ENCODE results near the gene TBC1D13. TPM values are rescaled to one million over a fixed set of nuclear protein-coding genes. Genes with fewer than 3 reads are reported as not detected.

The TBC1D13 gene
- total and polyA plus RNA-seq, 2 of the 13 experiments (the other 11 are each of a cell fraction or from before 2014, with no cell fraction given): 17.9 to 19.7 TPM

- TF ChIP-seq NR0B2 (CRISPR knock-in tag; IDR thresholded peaks at IDR 0.05) (no peak), SNAPC5 (CRISPR knock-in tag; IDR thresholded peaks at IDR 0.05; ENCODE audit: borderline replicate concordance) (no peak), MTA1 (CRISPR knock-in tag; IDR thresholded peaks at IDR 0.05; ENCODE audit: borderline replicate concordance) (no peak), SRF (IDR thresholded peaks at IDR 0.05; ENCODE audit: low read depth, low read length) (no peak), CHCHD3 (CRISPR knock-in tag; IDR thresholded peaks at IDR 0.05) (no peak), EED (CRISPR knock-in tag; IDR thresholded peaks at IDR 0.05) (peak; percentile 31; the same call in 1 of the 2 replicates), ZNF44 (CRISPR knock-in tag; IDR thresholded peaks at IDR 0.05) (no peak), CEBPB (IDR thresholded peaks at IDR 0.05; ENCODE audit: borderline replicate concordance, low read depth, low read length) (no peak), ZNF776 (CRISPR knock-in tag; IDR thresholded peaks at IDR 0.05) (peak; percentile 46; the same call in 1 of the 2 replicates), CENPX (CRISPR knock-in tag; IDR thresholded peaks at IDR 0.05) (no peak), ZNF546 (CRISPR knock-in tag; conservative IDR thresholded peaks at IDR 0.05) (0 out of 2 replicates have a peak, but pooled peaks have one; percentile 41), AGO1 (IDR thresholded peaks at IDR 0.05; ENCODE audit: low read depth, low read length, poor library complexity, severe bottlenecking) (no peak), NCOA1 (CRISPR knock-in tag; IDR thresholded peaks at IDR 0.05) (no peak), THRA (CRISPR knock-in tag; IDR thresholded peaks at IDR 0.05; ENCODE audit: borderline replicate concordance) (no peak), ZNF775 (CRISPR knock-in tag; IDR thresholded peaks at IDR 0.05; ENCODE audit: borderline replicate concordance) (no peak), TFDP1 (CRISPR knock-in tag; IDR thresholded peaks at IDR 0.05; ENCODE audit: borderline replicate concordance) (0 out of 2 replicates have a peak, but pooled peaks have one; percentile 38), FOXA3 (CRISPR knock-in tag; IDR thresholded peaks at IDR 0.05) (no peak; the same call in 1 of the 2 replicates), TEAD3 (CRISPR knock-in tag; optimal IDR thresholded peaks at IDR 0.05; ENCODE audit: borderline replicate concordance) (no peak), RXRA (CRISPR knock-in tag; IDR thresholded peaks at IDR 0.05) (no peak), SMAD9 (CRISPR knock-in tag; IDR thresholded peaks at IDR 0.05) (no peak), REPIN1 (CRISPR knock-in tag; IDR thresholded peaks at IDR 0.05; ENCODE audit: borderline replicate concordance, low read depth) (no peak), POLR2A (IDR thresholded peaks at IDR 0.05; ENCODE audit: insufficient read depth in 1 of 2, low read depth in 2 of 2, low read length in 2 of 2) (no peak), IKZF5 (CRISPR knock-in tag; IDR thresholded peaks at IDR 0.05) (no peak), FOXK2 (IDR thresholded peaks at IDR 0.05) (no peak), HNRNPLL (IDR thresholded peaks at IDR 0.05; ENCODE audit: low read depth, low read length, poor library complexity, severe bottlenecking) (no peak), ZFP36 (IDR thresholded peaks at IDR 0.05; ENCODE audit: borderline replicate concordance, low read depth, low read length, partially characterized antibody) (no peak), ZNF7 (CRISPR knock-in tag; IDR thresholded peaks at IDR 0.05) (no peak)
Observed at GRCh38 chr9:128818839-128819715, 32.0 kb downstream of the TBC1D13 start (continued).
